IPS DF 4.7 (cell line): ENCODE results near the gene PLA2G7.
"Not testable (repeated sequence)": the region's sequence is repeated elsewhere in the genome, so short reads cannot be mapped to it uniquely, and the experiment has no call there.

Source experiments
- DNase-seq: peaks from one replicate; pipeline ENCODE4 v3.0.0-alpha.2; 2013; ENCODE audit warnings: low spot score; ENCODE audit errors: extremely low read depth

Gene PLA2G7

DNA sequence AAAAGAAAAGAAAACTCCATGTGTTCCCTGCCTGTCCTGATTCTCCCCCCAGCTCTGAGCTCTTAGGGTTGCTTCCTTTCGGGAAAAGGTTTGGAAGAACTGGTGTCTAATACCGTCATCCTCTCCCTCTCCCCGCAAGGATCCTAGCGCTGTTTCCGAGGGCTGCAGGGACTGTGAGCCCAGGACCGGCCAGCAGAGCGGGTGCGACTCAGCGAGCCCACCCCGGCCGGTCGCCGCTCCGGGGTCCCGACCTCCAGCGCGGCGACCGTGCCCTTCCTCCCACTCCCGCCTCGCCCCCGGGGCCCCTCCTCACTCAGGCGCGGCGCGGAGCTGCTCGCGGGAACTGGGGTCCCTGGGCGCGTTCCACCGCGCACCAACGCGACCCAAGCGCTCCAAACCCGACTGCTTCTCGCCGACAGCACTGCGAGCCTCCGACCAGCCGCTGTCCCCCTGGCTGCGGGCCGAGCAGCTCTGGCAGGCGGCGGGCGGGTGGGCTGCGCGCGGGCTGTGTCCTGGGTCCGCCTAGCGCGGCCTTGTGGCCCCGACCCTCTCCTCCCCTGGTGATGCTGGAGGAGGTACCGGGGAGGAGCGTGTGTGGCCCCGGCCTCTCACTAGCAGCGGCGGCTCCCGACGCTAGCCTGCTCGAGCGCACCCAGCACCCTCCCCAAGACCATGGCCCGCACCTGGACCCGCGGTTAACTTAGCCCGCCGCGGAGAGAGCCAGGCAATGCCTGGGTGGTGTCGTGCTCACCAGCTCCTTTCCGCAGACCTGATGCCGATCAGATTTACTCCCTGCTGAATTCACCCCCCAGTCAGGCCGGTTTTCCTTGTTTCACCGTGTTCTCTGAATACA lies at the start of gene PLA2G7:
TSS of gene PLA2G7 (minus strand) at position 509 of the 853 bp plus-strand sequence. CDS start 12,484 bp downstream, outside the sequence.
- no peak for DNase-seq

DNA sequence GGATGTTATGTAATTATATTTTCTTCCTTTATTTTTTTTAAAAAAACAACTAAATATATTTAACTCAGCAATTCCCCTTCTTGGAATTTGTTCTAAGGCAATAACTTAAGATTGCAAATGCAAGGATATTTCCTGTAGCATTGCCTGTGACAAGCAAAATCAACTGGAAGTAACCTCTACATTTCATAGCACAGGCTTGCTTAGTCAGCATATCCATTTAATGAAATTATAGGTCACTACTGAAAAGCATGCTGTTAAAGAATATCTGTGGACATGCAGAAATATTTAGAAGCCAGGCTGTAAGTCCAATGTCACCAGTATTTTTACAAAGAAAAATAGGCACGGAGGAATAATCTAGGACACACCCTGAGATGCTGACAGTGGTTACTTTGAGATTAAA lies 49.4 kb upstream of the PLA2G7 start:
- DNase-seq = no peak

DNA sequence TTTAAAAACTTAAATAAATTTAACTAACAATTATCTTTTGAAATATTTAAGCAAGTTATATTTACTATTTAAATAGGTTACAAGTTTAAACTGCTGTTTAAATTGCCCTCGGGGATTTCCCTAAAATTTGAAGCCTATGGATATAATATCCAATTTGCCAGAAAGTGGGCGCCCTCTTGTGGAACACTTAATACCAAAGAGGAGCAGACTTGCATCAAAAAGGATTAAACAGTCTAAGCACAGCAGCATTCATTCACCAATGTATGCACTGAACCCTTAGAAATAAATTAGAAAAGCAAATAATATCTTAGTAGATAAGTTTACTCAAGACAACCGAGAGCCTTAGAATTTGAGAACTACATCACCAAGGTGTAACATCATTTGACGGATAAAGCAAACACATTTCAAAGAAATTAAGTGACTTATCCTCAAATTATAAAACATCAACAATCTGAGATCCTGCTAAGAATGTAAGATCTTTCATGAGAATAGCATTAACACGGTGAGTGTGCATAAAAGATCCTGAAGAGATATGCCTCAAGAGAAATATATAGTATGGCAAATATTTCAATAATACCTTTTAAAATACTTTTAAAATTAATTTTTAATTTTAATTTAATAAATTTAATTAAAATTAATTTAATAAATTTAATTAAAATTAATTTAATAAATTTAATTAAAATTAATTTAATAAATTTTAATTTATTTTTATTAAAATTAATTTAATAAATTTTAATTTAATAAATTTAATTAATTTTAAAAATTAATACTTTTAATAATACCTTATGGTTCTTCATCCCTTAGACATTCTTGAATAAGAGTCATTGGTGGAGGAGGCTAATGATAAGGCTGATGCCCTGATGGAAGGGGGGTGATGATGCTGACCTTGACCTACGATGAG lies 46.6 kb upstream of the PLA2G7 start:
- peak; percentile 2 for DNase-seq

DNA sequence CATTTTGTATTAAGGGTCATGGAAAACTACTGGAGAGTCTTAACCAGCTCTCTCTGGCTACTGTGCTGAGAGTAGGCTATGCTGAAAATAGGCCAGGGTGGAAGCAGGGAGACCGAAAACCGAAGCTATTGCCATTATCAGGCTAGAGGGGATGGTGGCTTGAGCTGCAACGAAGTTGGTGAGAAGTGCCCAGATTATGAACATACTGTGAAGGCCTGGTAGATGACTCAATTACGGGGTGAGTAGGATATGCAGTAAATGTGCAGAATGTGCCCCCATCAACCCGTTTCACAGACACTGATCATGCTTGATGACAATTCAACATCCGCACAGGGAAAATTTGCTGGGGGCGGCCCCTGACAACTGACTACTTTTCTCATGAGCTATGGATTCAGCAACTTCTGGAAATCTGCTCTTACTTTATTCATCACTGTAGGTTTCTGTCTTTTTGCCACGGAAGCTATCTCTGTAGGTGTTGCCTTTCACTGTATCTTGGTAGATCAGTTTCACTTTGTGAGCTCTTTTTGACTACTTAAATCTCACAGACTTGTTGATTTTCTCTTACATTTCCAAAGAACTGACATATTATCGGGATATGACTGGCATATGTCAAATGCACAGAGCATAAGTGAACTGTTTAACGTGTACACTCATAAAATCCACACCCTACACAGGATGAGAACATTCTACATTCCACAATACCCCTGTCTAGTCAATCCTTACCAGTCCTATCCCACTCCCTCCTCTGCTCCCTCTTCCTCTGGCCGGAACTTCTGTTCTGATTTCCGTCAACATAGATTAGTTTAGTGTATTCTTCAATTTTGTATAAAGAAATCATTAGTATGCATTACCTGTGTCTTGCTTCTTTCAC lies 42.5 kb upstream of the PLA2G7 start:
- no peak for DNase-seq

DNA sequence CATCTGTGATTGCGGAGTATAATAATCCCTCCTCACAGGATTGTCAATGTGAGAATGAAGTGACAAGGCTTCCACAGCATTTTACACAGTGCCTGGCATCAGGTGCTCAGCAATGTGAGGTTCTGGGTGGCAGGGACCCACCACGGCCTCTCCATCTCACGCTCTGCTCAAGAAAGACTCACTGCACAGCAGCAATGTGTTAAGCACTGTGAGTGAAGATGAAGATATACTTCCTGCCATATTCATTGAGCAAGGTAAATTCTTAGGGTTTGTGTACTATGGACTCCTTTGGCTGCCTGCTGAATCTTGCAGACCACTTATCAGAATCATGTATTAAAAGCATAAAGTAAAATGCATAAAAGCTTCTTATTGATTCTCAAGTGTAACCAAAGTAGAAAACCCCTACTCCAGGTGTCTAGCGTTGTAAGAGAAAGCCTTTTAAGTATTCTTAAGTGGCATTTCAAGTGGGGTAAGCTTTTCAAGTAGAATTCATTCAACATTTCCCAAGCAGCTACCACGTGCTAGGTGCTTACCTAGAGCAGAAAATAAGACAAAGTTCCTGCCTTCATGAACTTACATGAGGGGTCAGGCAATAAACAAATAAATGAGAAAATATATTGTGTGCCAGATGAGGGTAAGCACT lies 41.0 kb upstream of the PLA2G7 start:
- no peak for DNase-seq

DNA sequence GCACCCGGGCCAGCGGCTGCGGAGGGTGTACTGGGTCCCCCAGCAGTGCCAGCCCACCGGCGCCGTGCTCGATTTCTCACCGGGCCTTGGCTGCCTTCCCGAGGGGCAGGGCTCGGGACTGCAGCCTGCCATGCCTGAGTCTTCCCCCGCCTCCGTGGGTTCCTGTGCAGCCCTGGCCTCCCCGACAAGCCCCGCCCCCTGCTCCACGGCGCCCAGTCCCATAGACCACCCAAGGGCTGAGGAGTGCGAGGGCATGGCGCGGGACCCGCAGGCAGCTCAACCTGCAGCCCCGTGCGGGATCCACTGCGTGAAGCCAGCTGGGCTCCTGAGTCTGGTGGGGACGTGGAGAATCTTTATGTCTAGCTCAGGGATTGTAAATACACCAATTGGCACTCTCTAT lies 39.6 kb upstream of the PLA2G7 start:
- DNase-seq = not testable (repeated sequence)

DNA sequence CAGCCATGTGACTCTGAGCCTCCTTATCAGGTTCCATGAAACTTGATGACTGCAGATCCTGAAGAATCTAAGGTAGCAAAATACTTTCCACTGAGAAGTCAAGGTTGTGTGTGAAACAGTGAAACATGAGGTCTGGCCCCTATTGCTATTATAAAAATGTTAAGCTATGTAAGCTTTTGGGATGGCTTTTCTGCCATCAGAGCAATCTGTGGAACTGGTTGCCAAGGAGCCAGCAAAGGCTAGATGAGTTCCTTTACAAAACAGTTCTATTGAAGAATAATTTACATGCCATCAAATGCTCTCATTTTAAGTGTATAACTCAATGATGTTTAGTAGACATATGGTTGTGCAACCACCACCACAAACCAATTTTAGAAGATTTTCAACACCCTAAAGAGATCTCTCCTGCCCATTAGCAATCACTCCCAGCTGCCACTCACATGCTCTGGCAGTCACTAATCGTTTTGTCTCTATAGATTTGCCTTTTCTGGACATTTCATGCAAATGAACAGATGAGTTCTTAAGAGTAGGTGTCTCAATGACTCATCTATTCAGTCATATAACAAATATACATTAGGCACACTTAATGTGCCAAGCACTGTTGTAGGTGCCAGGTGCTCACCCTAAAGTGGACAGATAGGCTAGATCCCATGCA lies 38.2 kb upstream of the PLA2G7 start:
- no peak for DNase-seq

DNA sequence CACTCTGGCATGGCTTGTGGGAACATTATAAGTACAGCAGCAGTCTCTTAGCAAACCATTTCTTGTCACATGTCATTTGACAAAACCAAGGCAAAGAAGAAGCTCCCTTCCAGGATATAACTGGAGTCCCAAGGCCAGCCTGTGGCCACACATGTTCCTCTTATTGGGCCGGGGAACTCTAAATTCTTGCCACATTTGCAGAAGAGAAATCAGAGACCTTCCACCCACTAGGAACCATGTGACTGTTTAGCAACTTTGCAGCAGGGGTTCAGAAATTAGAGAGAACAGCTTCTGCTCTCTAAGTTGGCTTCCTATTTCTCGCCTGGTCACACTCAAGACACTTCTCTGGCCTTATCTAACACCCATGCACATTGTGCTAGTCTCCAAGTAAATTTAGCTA lies 37.6 kb upstream of the PLA2G7 start:
- no peak for DNase-seq

DNA sequence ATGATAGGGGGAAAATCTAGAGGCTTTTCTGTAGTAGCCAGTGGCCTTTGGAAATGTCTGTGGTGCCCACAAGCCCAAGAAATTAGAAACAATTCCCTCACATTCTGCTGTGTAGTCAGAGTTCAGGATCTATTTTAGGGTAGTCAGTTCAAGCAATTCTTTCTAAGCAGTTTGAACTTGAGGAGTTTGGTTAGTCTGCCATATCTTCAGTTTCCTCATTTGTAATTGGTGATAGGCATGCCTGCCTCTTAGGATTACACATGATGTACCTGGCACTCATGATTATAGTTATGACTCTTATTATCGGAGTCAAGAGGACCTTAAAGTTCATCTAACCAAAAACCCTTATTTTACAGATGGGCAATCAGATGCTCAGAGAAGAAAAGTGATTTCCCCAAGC lies 36.8 kb upstream of the PLA2G7 start:
- no peak for DNase-seq

DNA sequence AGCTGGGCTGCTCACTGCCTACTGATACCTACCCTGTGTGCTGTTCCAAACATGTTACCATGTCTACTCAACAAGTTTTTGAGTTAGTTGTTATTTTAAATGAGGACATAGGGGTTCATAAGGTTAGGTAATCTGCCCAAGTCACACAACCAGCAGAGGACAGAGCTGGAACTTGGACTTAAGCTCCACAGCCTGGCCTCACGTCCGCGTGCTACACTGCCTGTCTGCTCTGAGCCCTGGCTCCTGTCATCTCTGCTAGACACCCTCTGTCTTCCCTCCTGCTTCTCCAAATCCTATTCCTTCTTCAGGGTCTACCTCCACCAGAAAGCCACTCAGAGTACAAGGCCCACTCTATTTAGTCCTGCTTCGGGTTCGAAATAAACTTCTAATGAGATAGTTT lies 29.8 kb upstream of the PLA2G7 start:
- DNase-seq = no peak

DNA sequence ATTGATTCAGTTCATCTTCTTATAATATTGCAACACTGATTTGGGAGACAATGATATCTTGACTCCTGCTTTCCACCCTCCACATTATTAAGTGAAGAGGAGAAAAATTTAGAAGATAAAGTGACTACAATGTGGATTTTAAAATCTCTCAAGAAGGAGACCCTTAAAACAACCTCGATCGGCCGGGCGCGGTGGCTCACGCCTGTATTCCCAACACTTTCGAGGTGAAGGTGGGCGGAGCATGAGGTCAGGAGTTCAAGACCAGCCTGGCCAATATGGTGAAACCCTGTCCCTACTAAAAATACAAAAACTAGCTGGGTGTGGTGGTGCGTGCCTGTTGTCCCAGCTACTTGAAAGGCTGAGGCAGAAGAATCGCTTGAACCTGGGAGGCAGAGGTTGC lies 29.1 kb upstream of the PLA2G7 start:
- not testable (repeated sequence) for DNase-seq

DNA sequence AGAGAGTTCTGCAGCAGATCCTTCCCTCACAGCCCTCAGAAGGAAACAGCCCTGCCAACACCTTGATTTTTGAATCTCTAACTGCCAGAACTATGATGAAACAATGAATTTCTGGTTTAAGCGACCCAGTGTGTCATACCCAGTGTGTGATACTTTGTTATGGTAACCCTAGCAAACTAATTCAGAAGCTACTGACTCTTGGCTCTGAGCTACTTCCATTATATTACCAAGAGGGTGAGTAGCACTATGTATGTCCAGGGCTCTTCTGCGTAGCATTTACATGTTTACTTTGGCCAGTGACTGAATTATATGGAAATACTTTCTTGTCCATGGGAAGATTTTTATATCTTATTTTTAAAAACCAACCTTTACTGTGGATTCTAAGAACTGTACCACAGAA lies 28.3 kb upstream of the PLA2G7 start:
- DNase-seq = no peak

DNA sequence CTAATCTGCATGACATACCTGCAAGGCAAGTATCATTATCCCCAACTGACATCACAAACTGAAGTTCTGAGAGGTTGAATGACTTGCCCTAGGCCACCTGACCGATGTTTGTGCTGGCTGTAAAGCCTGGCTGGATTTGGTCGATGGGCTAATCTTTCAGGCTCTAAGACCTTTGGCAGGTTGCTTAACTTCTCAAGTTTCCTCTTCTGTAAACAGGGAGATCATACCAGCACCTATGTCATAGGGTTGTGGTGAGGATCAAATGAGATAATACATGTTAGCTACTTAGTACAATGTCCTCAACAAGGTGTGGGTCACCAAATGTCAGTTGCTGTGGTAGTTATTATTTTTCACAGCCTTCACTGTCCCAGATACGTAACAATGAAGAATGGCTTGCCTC lies 25.8 kb upstream of the PLA2G7 start:
- DNase-seq = no peak

DNA sequence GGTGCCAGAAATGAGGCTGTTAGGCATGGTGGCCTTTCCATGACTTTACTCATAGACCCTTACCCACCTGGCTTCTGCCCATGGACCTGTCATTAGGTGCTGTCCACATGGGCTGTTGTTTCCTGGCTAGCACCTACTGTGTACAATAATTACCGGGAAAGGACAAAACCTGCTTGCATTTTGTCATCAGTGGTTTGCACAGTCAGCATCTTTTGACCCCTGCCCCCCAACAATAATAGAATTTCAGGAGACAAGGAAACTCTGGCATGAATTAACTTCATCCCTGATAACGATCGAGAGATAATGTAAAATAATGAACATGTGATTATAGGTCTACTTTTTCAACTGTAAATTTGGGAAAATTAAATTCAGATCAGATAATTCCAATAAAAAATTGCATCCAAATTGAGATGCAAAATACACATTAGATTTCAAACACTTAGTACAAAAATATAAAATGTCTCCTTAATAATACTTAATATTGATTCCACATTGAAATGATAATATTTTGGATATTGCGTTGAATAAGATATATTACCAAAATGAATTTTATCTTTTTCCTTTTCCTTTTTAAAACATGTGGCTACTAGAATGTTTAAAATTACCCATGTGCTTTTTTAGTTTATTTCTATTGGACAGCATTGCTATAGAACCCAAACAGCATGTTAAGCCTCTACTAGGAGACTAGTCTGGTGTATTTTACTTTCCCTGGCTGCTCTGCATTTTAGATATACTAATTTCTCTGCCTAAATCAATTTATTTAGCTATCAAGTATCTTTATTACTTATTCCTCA lies 24.0 kb upstream of the PLA2G7 start:
- no peak for DNase-seq

DNA sequence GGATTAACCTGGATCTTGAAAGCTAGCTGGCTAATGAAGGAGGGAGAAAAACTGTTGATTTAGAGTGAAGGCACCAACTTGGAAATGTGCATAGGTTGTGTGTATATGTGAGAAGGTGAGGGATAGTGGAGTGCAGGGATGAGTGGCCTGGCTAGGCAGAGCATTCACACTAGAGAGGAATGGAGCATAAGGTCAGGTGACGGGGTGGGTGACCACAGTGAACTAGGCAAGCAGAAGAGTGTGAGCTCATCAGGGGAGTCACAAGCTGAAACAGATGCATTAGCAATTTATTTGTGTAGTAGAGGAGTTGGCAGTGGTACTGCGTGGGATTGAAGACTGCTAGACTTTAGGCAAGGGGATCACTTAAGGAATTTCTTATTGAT lies 22.0 kb upstream of the PLA2G7 start:
- DNase-seq = no peak

DNA sequence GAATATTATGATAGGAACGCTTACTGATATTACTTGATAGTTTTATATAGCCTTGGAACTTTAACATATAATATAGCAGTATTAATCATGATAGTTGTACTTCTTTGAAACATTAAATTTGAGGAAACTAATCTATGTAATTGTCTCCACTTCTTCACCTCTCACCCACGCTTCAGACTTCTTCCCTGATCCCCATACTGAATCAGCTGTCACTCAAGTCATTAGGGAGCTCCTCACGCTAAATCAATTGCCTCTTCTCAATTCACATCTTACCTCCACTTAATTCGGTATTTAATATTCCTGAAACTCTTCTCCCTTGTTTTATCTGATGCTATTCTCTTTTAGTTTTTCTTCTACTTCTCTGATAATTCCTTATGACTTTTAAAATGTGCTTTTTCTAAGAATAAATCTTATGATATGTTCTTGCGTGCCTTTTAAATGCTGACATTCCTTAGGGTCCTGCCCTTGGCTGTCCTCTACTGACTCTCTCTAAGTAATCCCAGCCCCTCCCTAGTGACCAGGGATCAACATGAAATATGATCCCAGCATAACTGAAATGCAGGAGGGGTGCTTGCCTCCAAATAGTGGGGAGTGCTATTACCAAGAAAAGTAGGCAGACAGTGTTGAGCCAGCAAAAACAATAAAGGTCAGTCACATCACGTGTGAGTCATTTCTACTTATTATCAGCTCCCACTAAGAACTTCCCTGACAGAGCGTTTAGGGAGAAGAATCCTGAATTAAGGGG lies 21.5 kb upstream of the PLA2G7 start:
- no peak for DNase-seq

DNA sequence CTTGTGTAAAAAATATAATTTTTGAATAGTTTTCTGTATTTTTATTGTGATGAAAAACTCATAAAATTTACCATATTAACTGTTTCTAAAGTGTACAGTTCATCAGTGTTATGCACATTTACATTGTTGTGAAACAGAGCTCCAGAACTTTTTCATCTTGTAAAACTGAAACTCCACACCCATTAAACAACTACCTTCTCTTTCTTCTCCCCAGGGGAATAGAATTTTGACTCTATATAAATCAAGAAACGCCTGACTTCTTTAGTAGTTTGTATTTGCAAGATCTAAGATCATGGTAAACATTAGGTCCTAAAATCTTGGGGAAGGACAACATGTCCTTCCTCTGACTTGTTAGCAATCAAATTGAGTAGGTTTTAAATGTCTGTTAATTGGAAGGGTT lies 20.7 kb upstream of the PLA2G7 start:
- no peak for DNase-seq

DNA sequence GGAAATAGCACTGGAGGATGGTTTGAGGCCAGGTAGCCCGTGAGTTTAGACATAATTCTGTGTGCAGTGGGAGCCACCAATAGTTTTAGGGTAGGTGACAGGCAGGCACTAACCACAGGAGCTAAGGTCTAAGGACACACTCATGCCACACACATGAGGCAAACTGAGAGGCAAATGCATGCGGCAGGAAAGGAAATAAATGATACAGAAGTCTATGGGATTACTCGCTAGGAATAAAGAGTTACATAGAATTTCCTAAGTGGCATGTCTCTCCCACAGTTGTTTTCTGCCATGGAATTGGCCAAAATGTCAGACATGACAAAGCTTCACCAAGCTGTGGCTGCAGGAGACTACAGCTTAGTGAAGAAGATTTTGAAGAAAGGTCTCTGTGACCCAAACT lies 16.5 kb upstream of the PLA2G7 start:
- DNase-seq = no peak

DNA sequence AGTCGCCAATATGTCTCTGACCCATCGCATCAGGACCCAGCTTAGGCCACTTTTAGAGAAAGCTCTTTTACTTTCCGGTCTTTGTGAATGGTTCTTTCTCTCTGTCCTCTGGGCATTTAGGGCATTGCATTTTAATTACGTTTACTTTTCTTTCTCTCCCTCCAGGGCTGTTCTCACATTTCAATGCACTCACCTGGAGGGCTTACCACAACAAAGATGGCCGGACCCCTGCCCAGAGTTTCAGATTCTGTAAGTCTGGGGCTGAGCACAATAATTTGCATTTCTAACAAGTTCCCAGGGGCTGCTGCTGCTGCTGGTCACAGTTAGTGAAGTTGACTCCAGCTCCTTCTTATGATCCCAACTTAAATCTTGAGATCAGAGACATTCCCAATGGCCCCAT lies 14.6 kb upstream of the PLA2G7 start:
- DNase-seq = no peak
